Endodermal cell (in vitro differentiated cells): ENCODE results near the gene CA14. TPM values are rescaled to one million over a fixed set of nuclear protein-coding genes. Genes with fewer than 3 reads are reported as not detected.

Experiments used
- DNase-seq: peaks from one replicate; pipeline ENCODE4 v3.0.0-alpha.2; 2017
- H3K27ac ChIP-seq: 2 replicates; pipeline ENCODE4 v1.5.1; 2013; ENCODE audit warnings: mild to moderate bottlenecking, low read depth, low read length, moderate library complexity
- H3K27me3 ChIP-seq: 2 replicates; pipeline ENCODE4 v1.6.1; 2013; ENCODE audit warnings: mild to moderate bottlenecking, low read length, moderate library complexity; ENCODE audit not compliant: insufficient read depth, control insufficient read depth, poor library complexity, severe bottlenecking
- H3K36me3 ChIP-seq: 2 replicates; pipeline ENCODE4 v1.7.0; 2013; ENCODE audit warnings: mild to moderate bottlenecking, low read length, moderate library complexity; ENCODE audit not compliant: control insufficient read depth, insufficient read depth
- H3K4me1 ChIP-seq: one replicate; pipeline ENCODE4 v1.7.0; 2013; ENCODE audit warnings: low read length; ENCODE audit not compliant: control insufficient read depth, insufficient read depth
- H3K4me3 ChIP-seq: 2 replicates; pipeline ENCODE4 v1.5.1; 2013; ENCODE audit warnings: mild to moderate bottlenecking, low read length, moderate library complexity
- H3K9ac ChIP-seq: 2 replicates; pipeline ENCODE4 v1.6.1; 2013; ENCODE audit warnings: mild to moderate bottlenecking, low read length, moderate library complexity; ENCODE audit not compliant: poor library complexity, severe bottlenecking; ENCODE audit errors: extremely low read depth
- H3K9me3 ChIP-seq: 2 replicates; pipeline ENCODE4 v1.6.1; 2013; ENCODE audit warnings: mild to moderate bottlenecking, low read length, moderate library complexity; ENCODE audit not compliant: control insufficient read depth
- H3K27ac Mint-ChIP-seq: 2 replicates; pipeline ENCODE4 v1.8.0; 2020; ENCODE audit warnings: mixed read lengths
- H3K27me3 Mint-ChIP-seq: 2 replicates; pipeline ENCODE4 v1.8.0; 2021; ENCODE audit warnings: mild to moderate bottlenecking, mixed read lengths; ENCODE audit not compliant: insufficient read depth
- H3K36me3 Mint-ChIP-seq: 2 replicates; pipeline ENCODE4 v1.8.0; 2020; ENCODE audit warnings: low read depth, mixed read lengths
- H3K4me1 Mint-ChIP-seq: 2 replicates; pipeline ENCODE4 v1.8.0; 2020; ENCODE audit warnings: mixed read lengths
- H3K4me3 Mint-ChIP-seq: 2 replicates; pipeline ENCODE4 v1.8.0; 2020; ENCODE audit warnings: mild to moderate bottlenecking, moderate library complexity, mixed read lengths
- H3K9me3 Mint-ChIP-seq: 2 replicates; pipeline ENCODE4 v1.8.0; 2020; ENCODE audit warnings: mild to moderate bottlenecking, mixed read lengths
- CTCF ChIP-seq: fragments of 200-600 bp; sonication (generic); conservative IDR thresholded peaks from 2 replicates; pipeline ENCODE4 v1.5.0; 2021; ENCODE audit warnings: antibody characterized with exemption, mild to moderate bottlenecking
- WGBS, 2 experiments: methylation state at CpG; one replicate each; pipeline versions ENCODE4 v1.1.5 to v1.1.7; 2013; ENCODE audit warnings: missing lambda C conversion rate in 2 of 2, mixed read lengths in 1 of 2; ENCODE audit not compliant: insufficient coverage in 1 of 2, insufficient read length in 1 of 2; 5-methylcytosine and 5-hydroxymethylcytosine counted together
- total RNA-seq, 2 donors: library from RNA; stranded (reverse); fragmentation: NEBNext Ultra II Directional in 1 of 2; extraction: Animal tissue kit (Norgen Biotek cat#: 25700) in 1 of 2; gene quantifications; 2 replicates in 1 of 2; 3 replicates in 1 of 2; pipeline ENCODE4 v1.2.1, GENCODE V29; 2021

Gene CA14
- total RNA-seq, 2 donors from 2014 or later: 53.3 to 54.0 TPM

DNA sequence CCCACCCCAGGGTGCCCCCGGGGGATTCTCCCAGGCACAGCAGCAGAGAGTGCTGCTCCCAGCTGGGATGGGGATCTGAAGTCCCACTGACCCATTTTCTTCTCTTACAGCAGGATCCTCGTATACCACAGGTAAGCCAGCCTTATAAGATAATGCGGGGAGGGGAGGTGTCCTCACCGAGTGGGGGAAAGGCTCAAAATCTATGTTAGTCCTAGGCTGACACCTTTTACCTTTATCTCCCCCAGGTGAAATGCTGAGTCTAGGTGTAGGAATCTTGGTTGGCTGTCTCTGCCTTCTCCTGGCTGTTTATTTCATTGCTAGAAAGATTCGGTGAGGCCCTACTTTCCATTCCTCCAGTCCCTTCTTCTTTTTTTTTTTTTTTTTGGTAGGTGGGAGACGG is 6.0 kb downstream of the CA14 start:
- H3K36me3 ChIP-seq: peaks cover 25% of the 10 kb centered on the region
- 80 to 87% methylated on average over 3 to 6 of the region's 6 CpGs for WGBS, 2 experiments
- no peak overlapping the region for H3K27ac ChIP-seq
- no peak for DNase-seq
- no peaks in the 10 kb centered on the region for H3K9me3 ChIP-seq
- peaks cover 63% of the 10 kb centered on the region for H3K4me1 Mint-ChIP-seq
- no peak overlapping the region for H3K4me3 ChIP-seq
- H3K9me3 Mint-ChIP-seq: no peaks in the 10 kb centered on the region
- H3K4me3 Mint-ChIP-seq: no peak overlapping the region
- TF ChIP-seq CTCF: no peak
- peak overlapping the region; percentile 73 for H3K27ac Mint-ChIP-seq
- no peaks in the 10 kb centered on the region for H3K27me3 ChIP-seq
- peaks cover 58% of the 10 kb centered on the region for H3K36me3 Mint-ChIP-seq
- peaks cover 15% of the 10 kb centered on the region for H3K4me1 ChIP-seq
- H3K27me3 Mint-ChIP-seq: no peaks in the 10 kb centered on the region
- H3K9ac ChIP-seq: no peak overlapping the region

GRCh38 chr1:150267896-150268295 is 10.3 kb downstream of the CA14 start:
- H3K36me3 Mint-ChIP-seq: peaks cover 39% of the 10 kb centered on the region
- peaks cover 25% of the 10 kb centered on the region for H3K36me3 ChIP-seq
- no peaks in the 10 kb centered on the region for H3K9me3 Mint-ChIP-seq
- H3K4me1 ChIP-seq: peaks cover 14% of the 10 kb centered on the region
- peaks cover 55% of the 10 kb centered on the region for H3K4me1 Mint-ChIP-seq
- no peak for DNase-seq
- no peaks in the 10 kb centered on the region for H3K27me3 Mint-ChIP-seq
- H3K27ac Mint-ChIP-seq: peak overlapping the region; percentile 88
- peak overlapping the region; percentile 73 for H3K9ac ChIP-seq
- H3K27ac ChIP-seq: no peak overlapping the region
- 40 to 55% methylated on average over 5 to 6 of the region's 6 CpGs for WGBS, 2 experiments
- peak overlapping the region; percentile 100 for H3K4me3 Mint-ChIP-seq
- TF ChIP-seq CTCF: no peak
- H3K27me3 ChIP-seq: no peaks in the 10 kb centered on the region
- no peaks in the 10 kb centered on the region for H3K9me3 ChIP-seq
- H3K4me3 ChIP-seq: peak overlapping the region; percentile 91

GRCh38 chr1:150268340-150268704 is 10.7 kb downstream of the CA14 start:
- Histone ChIP-seq H3K9ac (peak overlapping the region; percentile 73), H3K36me3 (peaks cover 25% of the 10 kb centered on the region), H3K27me3 (no peaks in the 10 kb centered on the region), H3K9me3 (no peaks in the 10 kb centered on the region), H3K4me3 (peak overlapping the region; percentile 91), H3K27ac (no peak overlapping the region), H3K4me1 (peaks cover 11% of the 10 kb centered on the region)
- Mint-ChIP-seq H3K4me3 (peak overlapping the region; percentile 100), H3K9me3 (no peaks in the 10 kb centered on the region), H3K27ac (peak overlapping the region; percentile 88), H3K4me1 (peaks cover 54% of the 10 kb centered on the region), H3K36me3 (peaks cover 34% of the 10 kb centered on the region), H3K27me3 (no peaks in the 10 kb centered on the region)
- 0% methylated on average over 7 to 21 of the region's 21 CpGs for whole genome bisulfite sequencing, 2 experiments
- no peak for TF ChIP-seq CTCF
- no peak for DNase-seq
